NCI-H2171 treated with DMSO at 0.1 percent for 48 hours (cell line): ENCODE results near the gene SEC14L5.
A peak's percentile ranks its signal among the peaks of the same experiment; 100 is the strongest.

Experiments used
- DNase-seq: peaks from one replicate; lab custom pipeline; 2025; lab: John Stamatoyannopoulos, UW

The SEC14L5 gene

GRCh38 chr16:4984174-4984990 is 26.3 kb downstream of the SEC14L5 start:
- peak; percentile 15 for DNase-seq

GRCh38 chr16:4987250-4987579 is 29.1 kb downstream of the SEC14L5 start:
- DNase-seq, result no peak

GRCh38 chr16:4987580-4988374 is 29.6 kb downstream of the SEC14L5 start:
- DNase-seq, result no peak

GRCh38 chr16:4988647-4989046 is 30.5 kb downstream of the SEC14L5 start:
- no peak for DNase-seq

GRCh38 chr16:4989391-4990006 is 31.4 kb downstream of the SEC14L5 start:
- no peak for DNase-seq

- DNase-seq, result no peak
These were observed 32.3 kb downstream of the SEC14L5 start for GRCh38 chr16:4990415-4990814.

GRCh38 chr16:4991754-4992153 is 33.6 kb downstream of the SEC14L5 start:
- no peak for DNase-seq

- peak; percentile 4 for DNase-seq
These were observed 36.7 kb downstream of the SEC14L5 start for GRCh38 chr16:4994719-4995434.

GRCh38 chr16:5000573-5001001 is 42.5 kb downstream of the SEC14L5 start:
- DNase-seq, result no peak

- no peak for DNase-seq
These were observed 43.4 kb downstream of the SEC14L5 start for GRCh38 chr16:5001571-5001970.

GRCh38 chr16:5001986-5002385 is 43.9 kb downstream of the SEC14L5 start:
- DNase-seq, result no peak

GRCh38 chr16:5002699-5003143 is 44.6 kb downstream of the SEC14L5 start:
- DNase-seq, result no peak

- DNase-seq, result no peak
These were observed 45.1 kb downstream of the SEC14L5 start for GRCh38 chr16:5003211-5003610.

- no peak for DNase-seq
These were observed 45.7 kb downstream of the SEC14L5 start for GRCh38 chr16:5003828-5004227.

GRCh38 chr16:5004311-5004710 is 46.2 kb downstream of the SEC14L5 start:
- no peak for DNase-seq

- DNase-seq, result no peak
These were observed 47.8 kb downstream of the SEC14L5 start for GRCh38 chr16:5005916-5006315.

GRCh38 chr16:5006348-5007193 is 48.4 kb downstream of the SEC14L5 start:
- DNase-seq, result no peak

- DNase-seq, result no peak
These were observed 49.1 kb downstream of the SEC14L5 start for GRCh38 chr16:5007256-5007655.

- no peak for DNase-seq
These were observed 50.2 kb downstream of the SEC14L5 start for GRCh38 chr16:5008311-5008731.

GRCh38 chr16:5010576-5011329 is 52.6 kb downstream of the SEC14L5 start:
- DNase-seq, result no peak
